Lung (tissue), 12 donors: ENCODE measurements around the gene NRG3. TPM values are rescaled to one million over a fixed set of nuclear protein-coding genes. Genes with fewer than 3 reads are reported as not detected.

Experiments
- ATAC-seq: fragments of 200-7000 bp; cut with Tn5 transposase; one replicate; pipeline ENCODE4 v1.9.1; 2020; ENCODE audit warnings: moderate number of reproducible peaks; ENCODE audit not compliant: insufficient read depth, low FRiP score
- DNase-seq, 3 donors: peaks; one replicate each; pipeline ENCODE4 v3.0.0-alpha.2; 2013 to 2017
- H3K27ac ChIP-seq, 2 donors: one replicate each; pipeline ENCODE4 v1.5.1; 2013; ENCODE audit warnings: mild to moderate bottlenecking in 2 of 2, moderate library complexity in 2 of 2, control low read depth in 1 of 2, inconsistent platforms in 1 of 2, low read depth in 1 of 2, low read length in 1 of 2
- H3K27me3 ChIP-seq, 3 donors: one replicate each; pipeline ENCODE4 v1.5.1; 2013; ENCODE audit warnings: low read length in 2 of 3; ENCODE audit not compliant: control insufficient read depth in 3 of 3, insufficient read depth in 3 of 3
- H3K36me3 ChIP-seq, 4 donors: one replicate each; pipeline ENCODE4 v1.5.1; 2013; ENCODE audit warnings: low read length in 4 of 4, mild to moderate bottlenecking in 1 of 4, moderate library complexity in 1 of 4; ENCODE audit not compliant: control insufficient read depth in 4 of 4, insufficient read depth in 4 of 4
- H3K4me1 ChIP-seq, 5 donors: one replicate each; pipeline ENCODE4 v1.5.1; 2013; ENCODE audit warnings: low read length in 5 of 5, mild to moderate bottlenecking in 2 of 5, moderate library complexity in 1 of 5; ENCODE audit not compliant: control insufficient read depth in 5 of 5, insufficient read depth in 5 of 5
- H3K4me3 ChIP-seq: one replicate; pipeline ENCODE4 v1.5.1; 2013; ENCODE audit warnings: mild to moderate bottlenecking, control low read depth, moderate library complexity
- H3K9ac ChIP-seq, 2 donors: one replicate each; pipeline ENCODE4 v1.5.1; 2013; ENCODE audit warnings: low read length in 2 of 2, control low read depth in 1 of 2; ENCODE audit not compliant: insufficient read depth in 1 of 2
- H3K9me3 ChIP-seq, 4 donors: one replicate each; pipeline ENCODE4 v1.5.1; 2013; ENCODE audit warnings: low read length in 3 of 4, mild to moderate bottlenecking in 1 of 4, moderate library complexity in 1 of 4; ENCODE audit not compliant: control insufficient read depth in 4 of 4, insufficient read depth in 3 of 4
- WGBS, 2 donors: extraction: QIAGEN DNeasy Blood & Tissue Kit; methylation state at CpG; one replicate each; pipeline ENCODE4 v1.1.7; 2013; 5-methylcytosine and 5-hydroxymethylcytosine counted together
- polyA plus RNA-seq, 2 donors: library from polyadenylated mRNA; stranded (reverse); fragments of 200-250 nt; gene quantifications; one replicate each; pipeline ENCODE4 v1.2.1, GENCODE V29; 2013
- total RNA-seq, 2 donors: library from RNA; depleted of rRNA in 1 of 2; stranded (reverse); fragments of >200 nt in 1 of 2; gene quantifications; one replicate each; pipeline ENCODE4 v1.2.1, GENCODE V29; 2014 to 2021
- TF ChIP-seq, protein P1 (sequence below): IDR thresholded peaks from 2 replicates; pipeline ENCODE4 v1.5.1; 2012; ENCODE audit warnings: mild to moderate bottlenecking; ENCODE audit errors: control extremely low read depth, extremely low read depth
- donor health status: control.
- donor health status: control.
- donor health status: Bipolar disorder and iron deficiency.
- donor health status: healthy.
- donor health status: DM: yes; HTN: yes; CAD: no.

The NRG3 gene
- total and polyA plus RNA-seq, 4 donors = 0.49 to 2.0 (median 0.84) TPM

DNA sequence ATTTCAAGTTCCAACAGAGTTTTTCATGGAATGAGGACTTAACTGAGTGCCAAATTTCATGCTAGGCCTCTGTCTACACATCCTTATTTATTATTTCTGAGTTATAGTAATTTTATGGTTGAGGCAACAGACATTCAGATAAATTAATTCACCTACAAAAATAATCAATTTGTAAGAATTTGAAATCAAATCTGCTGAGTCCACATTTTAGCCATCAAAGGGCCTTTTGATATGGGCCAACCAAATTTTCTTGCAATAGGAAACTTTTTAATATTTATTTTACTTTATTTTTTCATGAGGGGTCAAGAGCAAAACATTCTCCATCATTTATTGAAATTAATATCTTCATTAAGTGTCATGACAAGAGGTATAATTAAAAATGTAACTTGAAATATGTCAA is 875.5 kb downstream of the NRG3 start:
- TF ChIP-seq, protein P1, sequence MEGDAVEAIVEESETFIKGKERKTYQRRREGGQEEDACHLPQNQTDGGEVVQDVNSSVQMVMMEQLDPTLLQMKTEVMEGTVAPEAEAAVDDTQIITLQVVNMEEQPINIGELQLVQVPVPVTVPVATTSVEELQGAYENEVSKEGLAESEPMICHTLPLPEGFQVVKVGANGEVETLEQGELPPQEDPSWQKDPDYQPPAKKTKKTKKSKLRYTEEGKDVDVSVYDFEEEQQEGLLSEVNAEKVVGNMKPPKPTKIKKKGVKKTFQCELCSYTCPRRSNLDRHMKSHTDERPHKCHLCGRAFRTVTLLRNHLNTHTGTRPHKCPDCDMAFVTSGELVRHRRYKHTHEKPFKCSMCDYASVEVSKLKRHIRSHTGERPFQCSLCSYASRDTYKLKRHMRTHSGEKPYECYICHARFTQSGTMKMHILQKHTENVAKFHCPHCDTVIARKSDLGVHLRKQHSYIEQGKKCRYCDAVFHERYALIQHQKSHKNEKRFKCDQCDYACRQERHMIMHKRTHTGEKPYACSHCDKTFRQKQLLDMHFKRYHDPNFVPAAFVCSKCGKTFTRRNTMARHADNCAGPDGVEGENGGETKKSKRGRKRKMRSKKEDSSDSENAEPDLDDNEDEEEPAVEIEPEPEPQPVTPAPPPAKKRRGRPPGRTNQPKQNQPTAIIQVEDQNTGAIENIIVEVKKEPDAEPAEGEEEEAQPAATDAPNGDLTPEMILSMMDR = no peak
- H3K4me1 ChIP-seq = no peaks in the 10 kb centered on the region
- no peaks in the 10 kb centered on the region for H3K27me3 ChIP-seq
- DNase-seq = no peak
- no peak overlapping the region for H3K9ac ChIP-seq
- H3K36me3 ChIP-seq = no peaks in the 10 kb centered on the region
- no peak overlapping the region for H3K4me3 ChIP-seq
- no peak overlapping the region for H3K27ac ChIP-seq
- no peak for ATAC-seq
- H3K9me3 ChIP-seq = no peaks in the 10 kb centered on the region

DNA sequence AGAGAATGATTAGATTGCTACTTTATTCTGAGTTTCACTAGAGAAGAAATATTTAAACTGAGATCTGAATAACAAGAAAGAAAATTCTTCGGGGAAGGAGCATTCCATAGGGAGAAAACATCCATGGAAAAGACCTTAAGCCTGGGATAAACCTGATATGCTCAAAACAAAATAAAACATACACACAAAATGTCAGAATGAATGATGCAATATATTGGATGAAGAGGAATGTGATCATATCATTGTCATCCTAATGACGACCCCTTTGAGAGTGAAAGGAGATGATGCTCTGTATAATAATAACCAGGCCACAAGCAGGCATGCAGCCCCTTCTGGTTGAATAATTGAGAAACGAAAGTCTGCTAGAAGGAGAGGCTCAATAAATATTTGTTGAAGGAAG is 882.4 kb downstream of the NRG3 start:
- DNase-seq (no peak), ATAC-seq (no peak)
- Histone ChIP-seq H3K9me3 (no peaks in the 10 kb centered on the region), H3K4me1 (no peaks in the 10 kb centered on the region), H3K36me3 (no peaks in the 10 kb centered on the region), H3K27me3 (no peaks in the 10 kb centered on the region), H3K27ac (no peak overlapping the region), H3K9ac (no peak overlapping the region), H3K4me3 (no peak overlapping the region)
- WGBS, 2 donors = 60 to 69% methylated on average over 3 of the region's 3 CpGs
- TF ChIP-seq, protein P1 = no peak

DNA sequence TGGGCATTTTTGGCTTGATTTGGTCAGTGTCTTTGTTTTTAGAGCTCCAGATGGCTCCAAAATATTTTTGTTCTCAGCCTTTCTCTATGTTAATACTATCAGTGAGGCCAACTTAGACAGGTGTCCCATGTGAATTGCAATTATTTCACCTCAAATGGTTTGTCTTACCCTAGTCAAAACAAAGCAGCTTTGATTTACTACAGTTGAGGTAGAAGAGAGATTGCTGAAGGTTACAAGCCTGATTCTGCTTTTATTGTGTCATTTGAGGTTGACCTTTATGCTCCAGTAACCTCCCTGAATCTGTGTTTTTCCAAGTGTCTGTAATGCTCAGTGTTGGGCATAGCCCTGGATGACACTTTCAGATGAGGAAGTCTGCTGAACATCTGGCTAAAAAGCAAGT is 882.9 kb downstream of the NRG3 start:
- DNase-seq (no peak), ATAC-seq (no peak)
- Histone ChIP-seq H3K4me1 (no peaks in the 10 kb centered on the region), H3K9ac (no peak overlapping the region), H3K27ac (no peak overlapping the region), H3K4me3 (no peak overlapping the region), H3K36me3 (no peaks in the 10 kb centered on the region), H3K9me3 (no peaks in the 10 kb centered on the region), H3K27me3 (no peaks in the 10 kb centered on the region)
- TF ChIP-seq, protein P1 = no peak

DNA sequence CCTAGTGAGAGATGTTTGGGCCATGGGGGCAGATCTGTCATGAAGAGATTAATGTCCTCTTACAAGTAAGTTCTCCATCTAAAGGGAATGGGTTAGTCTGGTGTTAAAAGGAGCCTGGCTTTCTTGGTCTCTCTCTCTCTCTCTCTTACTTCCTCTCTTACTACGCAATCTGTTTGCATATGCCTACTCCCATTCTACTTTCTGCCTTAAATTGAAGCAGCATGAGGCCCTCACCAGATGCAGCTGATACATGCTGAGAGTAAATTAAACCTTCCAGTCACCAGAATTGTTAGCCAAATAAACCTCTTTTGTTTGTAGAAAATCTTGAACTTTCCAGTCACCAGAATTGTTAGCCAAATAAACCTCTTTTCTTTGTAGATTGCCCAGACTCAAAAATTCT is 884.1 kb downstream of the NRG3 start:
- Histone ChIP-seq H3K9ac (no peak overlapping the region), H3K4me3 (no peak overlapping the region), H3K9me3 (no peaks in the 10 kb centered on the region), H3K27ac (no peak overlapping the region), H3K27me3 (no peaks in the 10 kb centered on the region), H3K36me3 (no peaks in the 10 kb centered on the region), H3K4me1 (no peaks in the 10 kb centered on the region)
- no peak for ATAC-seq
- 33 to 97% methylated on average over 1 of the region's 1 CpG for WGBS, 2 donors
- no peak for DNase-seq
- TF ChIP-seq, protein P1 = no peak
